SK-N-MC (cell line): ENCODE results near the gene PTAR1.

ENCODE experiments used
- EZH2 ChIP-seq: fragments of 200-600 bp; sonication (generic); IDR thresholded peaks from one replicate; pipeline ENCODE4 v1.6.1; 2017; ENCODE audit warnings: antibody characterized with exemption
- FOXP2 ChIP-seq: optimal IDR thresholded peaks from 2 replicates; pipeline ENCODE3; 2011; ENCODE audit warnings: mild to moderate bottlenecking, moderate library complexity; ENCODE audit not compliant: insufficient read depth; ENCODE audit errors: extremely low read length, control extremely low read depth
- POLR2AphosphoS5 ChIP-seq: IDR thresholded peaks from 2 replicates; pipeline ENCODE4 v1.6.1; 2012; ENCODE audit warnings: mild to moderate bottlenecking, low read depth, low read length, borderline replicate concordance

DNA sequence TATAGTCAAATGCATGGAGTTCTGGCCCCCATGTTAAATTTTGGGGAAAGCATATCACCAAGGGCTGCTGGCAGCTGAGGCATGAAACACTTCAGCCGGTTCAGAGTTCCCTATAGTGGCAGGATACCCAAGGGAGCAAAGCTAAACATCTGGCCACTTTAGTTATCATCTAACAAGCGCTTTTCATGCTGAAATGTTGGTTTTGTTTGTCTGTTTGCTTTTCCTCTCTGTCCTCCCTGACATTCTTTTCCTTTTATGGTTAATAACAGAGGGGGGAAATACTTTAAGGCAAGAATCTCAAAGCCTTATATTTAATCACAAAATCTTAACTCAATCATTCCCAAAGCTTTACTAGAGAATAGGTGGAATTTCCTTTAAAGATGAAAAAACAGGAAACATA lies 99.5 kb downstream of the PTAR1 start:
- no peak for TF ChIP-seq EZH2
- no peak for TF ChIP-seq POLR2AphosphoS5
- TF ChIP-seq FOXP2: no peak
